Heart left ventricle (tissue), 16 donors: ENCODE measurements around the gene RITA1. TPM values are rescaled to one million over a fixed set of nuclear protein-coding genes. Genes with fewer than 3 reads are reported as not detected.

Experiments
- ATAC-seq, 4 donors: fragments of 200-7000 bp; cut with Tn5 transposase; one replicate each; pipeline ENCODE4 v1.9.1; 2020 to 2022; ENCODE audit warnings: moderate library complexity in 4 of 4, mild to moderate bottlenecking in 3 of 4, moderate number of reproducible peaks in 1 of 4
- DNase-seq, 5 donors: peaks; one replicate each; pipeline ENCODE4 v3.0.0-alpha.2; 2020
- H3K27ac ChIP-seq, 12 donors: fragments of 200-600 bp; sonication (generic) in 4 of 12; one replicate each; pipeline versions ENCODE4 v1.5.0 to v1.8.0; 2016 to 2022; ENCODE audit warnings: mild to moderate bottlenecking in 2 of 12
- H3K27me3 ChIP-seq, 9 donors: fragments of 200-600 bp; sonication (generic) in 2 of 9; one replicate each; pipeline versions ENCODE4 v1.5.1 to v1.8.0; 2016 to 2022; ENCODE audit warnings: mild to moderate bottlenecking in 3 of 9
- H3K36me3 ChIP-seq, 9 donors: fragments of 200-600 bp; sonication (generic) in 2 of 9; one replicate each; pipeline versions ENCODE4 v1.5.0 to v1.8.0; 2018 to 2022; ENCODE audit warnings: mild to moderate bottlenecking in 2 of 9
- H3K4me1 ChIP-seq, 12 donors: fragments of 200-600 bp; sonication (generic) in 4 of 12; one replicate each; pipeline versions ENCODE4 v1.5.0 to v1.8.0; 2016 to 2022; ENCODE audit warnings: mild to moderate bottlenecking in 3 of 12
- H3K4me3 ChIP-seq, 12 donors: fragments of 200-600 bp; sonication (generic) in 4 of 12; one replicate each; pipeline versions ENCODE4 v1.5.0 to v1.8.0; 2017 to 2022; ENCODE audit warnings: mild to moderate bottlenecking in 9 of 12, moderate library complexity in 4 of 12
- H3K9me3 ChIP-seq, 12 donors: fragments of 200-600 bp; sonication (generic) in 4 of 12; one replicate each; pipeline versions ENCODE4 v1.5.0 to v1.8.0; 2016 to 2022; ENCODE audit warnings: mild to moderate bottlenecking in 1 of 12
- POLR2A ChIP-seq, 2 donors: fragments of 450-650 bp; IDR thresholded peaks; one replicate each; pipeline ENCODE4 v1.6.1; 2017; ENCODE audit warnings: antibody characterized with exemption in 2 of 2, mild to moderate bottlenecking in 2 of 2, moderate library complexity in 2 of 2
- WGBS, 4 donors: extraction: QIAGEN DNeasy Blood & Tissue Kit in 2 of 4; methylation state at CpG; one replicate each; pipeline versions ENCODE4 v1.1.5 to v1.1.7; 2013 to 2018; 5-methylcytosine and 5-hydroxymethylcytosine counted together
- intact Hi-C, 10 donors: fragments of 100-400 bp; cut with DNase I; formaldehyde crosslinking; loops; one replicate each; pipeline versions ENCODE4 v1.11.1 to v1.14.2; 2022
- polyA plus RNA-seq, 2 donors: library from polyadenylated mRNA; stranded (reverse); fragments of 200-250 nt; gene quantifications; one replicate each; pipeline ENCODE4 v1.2.3, GENCODE V29; 2013
- total RNA-seq, 9 donors: library from RNA; depleted of rRNA in 2 of 9; stranded (reverse); fragments of >200 nt in 2 of 9; fragmentation: NEBNext Ultra II Directional in 3 of 9; extraction: Animal tissue kit (Norgen Biotek cat#: 25700) in 3 of 9; gene quantifications; one replicate each; pipeline versions ENCODE4 v1.1.0 to v1.2.4, GENCODE V29; 2016 to 2023
- TF ChIP-seq, protein P1 (sequence below), 12 donors: fragments of 200-600 bp; sonication (generic) in 4 of 12; IDR thresholded peaks; one replicate each; pipeline versions ENCODE4 v1.5.0 to v1.8.0; 2018 to 2022; ENCODE audit warnings: antibody characterized with exemption in 12 of 12, mild to moderate bottlenecking in 5 of 12
- donor health status: ischemic (EF 13 %, LVEDD 7.1; RV severe dilation, severe dysfunction).
- donor health status: healthy with polysubstance abuse.
- donor health status: DM: no; HTN: yes; CAD: no.
- donor health status: DM: no; HTN: no; CAD: no.
- donor health status: ischemic (EF 25% LVEDD 6.9; RV normal size, moderate dysfunction).
- donor health status: ischemic (EF 25% LVEDD 5.7; RV mildly dilated, moderate dysfunction).
- donor health status: healthy.
- donor health status: DM: yes; HTN: yes; CAD: no.
- donor health status: ischemic (EF 35%, LVEDD 5.7; RV mildly dilated, moderate dysfunction).
- donor health status: nonischemic (EF 11% LVEDD 7.7; RV severe dilation, severe dysfunction).
- donor health status: DM: yes; HTN: yes; CAD: no.
- donor health status: PGD.
- donor health status: ischemic (EF 29% LVEDD 5.4; RV normal size, mild dysfunction).
- donor health status: nonischemic (EF 23%, LVEDD 6.1; RV moderate dilation, normal function).

The RITA1 gene
- total and polyA plus RNA-seq, 11 donors = 10.4 to 30.7 (median 14.7) TPM

DNA sequence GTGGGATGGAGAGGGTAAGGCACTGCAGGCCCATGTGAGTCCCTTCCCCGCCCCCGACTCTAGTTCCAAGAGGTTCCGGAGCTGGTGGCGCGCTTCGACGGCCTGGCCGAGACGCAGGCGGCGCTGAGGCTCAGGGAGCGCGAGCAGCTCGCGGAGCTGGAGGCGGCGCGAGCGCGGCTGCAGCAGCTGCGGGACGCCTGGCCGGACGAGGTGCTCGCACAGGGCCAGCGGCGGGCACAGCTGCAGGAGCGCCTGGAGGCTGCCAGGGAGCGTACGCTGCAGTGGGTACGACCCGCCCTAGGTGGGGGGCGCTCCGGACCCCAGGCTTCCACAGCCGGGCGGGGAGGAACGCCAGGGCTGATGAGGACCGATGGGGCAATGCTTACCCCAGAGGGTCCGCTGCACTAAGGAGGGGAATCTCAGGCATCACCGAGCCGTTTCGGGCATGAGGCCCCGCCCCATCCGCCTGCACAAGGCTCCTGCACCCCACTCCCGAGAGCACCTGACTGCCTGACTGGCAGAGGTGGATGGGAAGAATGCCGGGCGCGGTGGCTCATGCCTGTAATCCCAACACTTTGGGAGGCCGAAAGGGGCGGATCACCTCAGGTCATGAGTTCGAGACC, 31.1 kb upstream of the RITA1 start:
- Histone ChIP-seq H3K9me3 (no peaks in the 10 kb centered on the region), H3K36me3 (peaks cover 0 to 26% (median 17%) of the 10 kb centered on the region in 9 donors), H3K27me3 (peaks cover 6 to 63% (median 47%) of the 10 kb centered on the region in 9 donors), H3K4me1 (peaks cover 0 to 29% (median 12%) of the 10 kb centered on the region in 12 donors), H3K27ac (no peak overlapping the region), H3K4me3 (peak overlapping the region in 3 of 12 donors; percentile 19 to 22 (median 20))
- DNase-seq (peak in 1 of 5 donors; percentile 60), ATAC-seq (no peak)
- WGBS, 4 donors = 3 to 8% (median 5%) methylated on average over 15 to 51 of the region's 51 CpGs
- intact Hi-C loops = loop anchor here in 7 of 10 donors (5.0 kb wide), 2 partner anchors 107 to 162 kb away; no protein-coding TSS in a partner anchor
- no peak for TF ChIP-seq POLR2A (IDR thresholded peaks at IDR 0.05)
- TF ChIP-seq, protein P1, sequence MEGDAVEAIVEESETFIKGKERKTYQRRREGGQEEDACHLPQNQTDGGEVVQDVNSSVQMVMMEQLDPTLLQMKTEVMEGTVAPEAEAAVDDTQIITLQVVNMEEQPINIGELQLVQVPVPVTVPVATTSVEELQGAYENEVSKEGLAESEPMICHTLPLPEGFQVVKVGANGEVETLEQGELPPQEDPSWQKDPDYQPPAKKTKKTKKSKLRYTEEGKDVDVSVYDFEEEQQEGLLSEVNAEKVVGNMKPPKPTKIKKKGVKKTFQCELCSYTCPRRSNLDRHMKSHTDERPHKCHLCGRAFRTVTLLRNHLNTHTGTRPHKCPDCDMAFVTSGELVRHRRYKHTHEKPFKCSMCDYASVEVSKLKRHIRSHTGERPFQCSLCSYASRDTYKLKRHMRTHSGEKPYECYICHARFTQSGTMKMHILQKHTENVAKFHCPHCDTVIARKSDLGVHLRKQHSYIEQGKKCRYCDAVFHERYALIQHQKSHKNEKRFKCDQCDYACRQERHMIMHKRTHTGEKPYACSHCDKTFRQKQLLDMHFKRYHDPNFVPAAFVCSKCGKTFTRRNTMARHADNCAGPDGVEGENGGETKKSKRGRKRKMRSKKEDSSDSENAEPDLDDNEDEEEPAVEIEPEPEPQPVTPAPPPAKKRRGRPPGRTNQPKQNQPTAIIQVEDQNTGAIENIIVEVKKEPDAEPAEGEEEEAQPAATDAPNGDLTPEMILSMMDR (IDR thresholded peaks at IDR 0.05) = no peak

DNA sequence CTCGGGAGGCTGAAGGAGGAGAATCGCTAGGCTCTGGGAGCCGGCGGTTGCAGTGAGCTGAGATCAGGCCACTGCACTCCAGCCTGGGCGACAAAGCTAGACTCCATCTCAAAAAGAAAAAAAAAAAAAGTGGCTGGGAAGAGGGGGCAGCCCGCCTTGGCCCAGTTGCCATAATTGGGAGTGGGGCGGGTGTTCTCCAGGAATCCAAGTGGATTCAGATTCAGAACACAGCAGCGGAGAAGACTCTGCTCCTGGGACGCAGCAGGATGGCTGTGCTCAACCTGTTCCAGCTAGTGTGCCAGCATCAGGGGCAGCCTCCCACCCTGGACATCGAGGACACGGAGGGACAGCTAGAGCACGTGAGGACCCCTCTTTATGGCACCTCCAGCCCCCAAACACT, 30.5 kb upstream of the RITA1 start:
- H3K27ac ChIP-seq = no peak overlapping the region
- H3K4me3 ChIP-seq = no peak overlapping the region
- WGBS, 4 donors = 58 to 74% (median 67%) methylated on average over 12 of the region's 12 CpGs
- H3K36me3 ChIP-seq = peaks cover 0 to 32% (median 23%) of the 10 kb centered on the region in 9 donors
- peaks cover 0 to 23% (median 9%) of the 10 kb centered on the region in 12 donors for H3K4me1 ChIP-seq
- intact Hi-C loops = loop anchor here in 1 of 10 donors (5.0 kb wide), 1 partner anchor 108 kb away; no protein-coding TSS in a partner anchor
- no peak for ATAC-seq
- TF ChIP-seq POLR2A (IDR thresholded peaks at IDR 0.05) = no peak
- TF ChIP-seq, protein P1 (IDR thresholded peaks at IDR 0.05) = no peak
- DNase-seq = no peak
- no peaks in the 10 kb centered on the region for H3K9me3 ChIP-seq
- H3K27me3 ChIP-seq = peaks cover 6 to 60% (median 47%) of the 10 kb centered on the region in 9 donors

DNA sequence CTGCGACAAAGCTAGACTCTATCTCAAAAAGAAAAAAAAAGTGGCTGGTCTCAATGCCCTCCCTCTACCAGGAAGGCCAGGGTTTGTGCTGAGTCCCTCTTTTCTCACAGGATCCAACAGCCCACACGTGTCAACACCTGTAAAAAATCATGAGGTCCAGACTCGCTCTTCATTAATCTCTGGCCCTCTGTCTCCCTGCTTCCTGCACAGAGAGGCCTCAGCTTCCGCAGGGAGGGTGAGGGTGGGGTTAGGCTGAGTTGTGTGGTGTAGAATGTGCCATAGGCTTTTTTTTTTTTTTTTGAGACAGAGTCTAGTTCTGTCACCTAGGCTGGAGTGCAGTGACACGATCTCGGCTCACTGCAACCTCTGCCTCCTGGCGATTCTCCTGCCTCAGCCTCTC, 29.9 kb upstream of the RITA1 start:
- peaks cover 6 to 55% (median 46%) of the 10 kb centered on the region in 9 donors for H3K27me3 ChIP-seq
- intact Hi-C loops = loop anchor here in 1 of 10 donors (5.0 kb wide), 1 partner anchor 108 kb away; no protein-coding TSS in a partner anchor
- ATAC-seq = no peak

More for the DNA sequence above, 29.9 kb upstream of the RITA1 start:
- Histone ChIP-seq H3K4me3 (no peak overlapping the region), H3K36me3 (peaks cover 0 to 38% (median 29%) of the 10 kb centered on the region in 9 donors), H3K4me1 (peaks cover 0 to 23% (median 9%) of the 10 kb centered on the region in 12 donors), H3K9me3 (no peaks in the 10 kb centered on the region), H3K27ac (no peak overlapping the region)
- TF ChIP-seq, protein P1 (IDR thresholded peaks at IDR 0.05) = no peak
- no peak for TF ChIP-seq POLR2A (IDR thresholded peaks at IDR 0.05)
- WGBS, 4 donors = 49 to 71% (median 55%) methylated on average over 7 of the region's 7 CpGs
- DNase-seq = no peak
